Endodermal cell (in vitro differentiated cells): Measurements from ENCODE around the gene SFMBT2. TPM values are rescaled to one million over a fixed set of nuclear protein-coding genes. Genes with fewer than 3 reads are reported as not detected.

ENCODE experiments used
- DNase-seq: peaks from one replicate; pipeline ENCODE4 v3.0.0-alpha.2; 2017
- H3K27ac ChIP-seq: 2 replicates; pipeline ENCODE4 v1.5.1; 2013; ENCODE audit warnings: mild to moderate bottlenecking, low read depth, low read length, moderate library complexity
- H3K27me3 ChIP-seq: 2 replicates; pipeline ENCODE4 v1.6.1; 2013; ENCODE audit warnings: mild to moderate bottlenecking, low read length, moderate library complexity; ENCODE audit not compliant: insufficient read depth, control insufficient read depth, poor library complexity, severe bottlenecking
- H3K36me3 ChIP-seq: 2 replicates; pipeline ENCODE4 v1.7.0; 2013; ENCODE audit warnings: mild to moderate bottlenecking, low read length, moderate library complexity; ENCODE audit not compliant: control insufficient read depth, insufficient read depth
- H3K4me1 ChIP-seq: one replicate; pipeline ENCODE4 v1.7.0; 2013; ENCODE audit warnings: low read length; ENCODE audit not compliant: control insufficient read depth, insufficient read depth
- H3K4me3 ChIP-seq: 2 replicates; pipeline ENCODE4 v1.5.1; 2013; ENCODE audit warnings: mild to moderate bottlenecking, low read length, moderate library complexity
- H3K9ac ChIP-seq: 2 replicates; pipeline ENCODE4 v1.6.1; 2013; ENCODE audit warnings: mild to moderate bottlenecking, low read length, moderate library complexity; ENCODE audit not compliant: poor library complexity, severe bottlenecking; ENCODE audit errors: extremely low read depth
- H3K9me3 ChIP-seq: 2 replicates; pipeline ENCODE4 v1.6.1; 2013; ENCODE audit warnings: mild to moderate bottlenecking, low read length, moderate library complexity; ENCODE audit not compliant: control insufficient read depth
- H3K27ac Mint-ChIP-seq: 2 replicates; pipeline ENCODE4 v1.8.0; 2020; ENCODE audit warnings: mixed read lengths
- H3K27me3 Mint-ChIP-seq: 2 replicates; pipeline ENCODE4 v1.8.0; 2021; ENCODE audit warnings: mild to moderate bottlenecking, mixed read lengths; ENCODE audit not compliant: insufficient read depth
- H3K36me3 Mint-ChIP-seq: 2 replicates; pipeline ENCODE4 v1.8.0; 2020; ENCODE audit warnings: low read depth, mixed read lengths
- H3K4me1 Mint-ChIP-seq: 2 replicates; pipeline ENCODE4 v1.8.0; 2020; ENCODE audit warnings: mixed read lengths
- H3K4me3 Mint-ChIP-seq: 2 replicates; pipeline ENCODE4 v1.8.0; 2020; ENCODE audit warnings: mild to moderate bottlenecking, moderate library complexity, mixed read lengths
- H3K9me3 Mint-ChIP-seq: 2 replicates; pipeline ENCODE4 v1.8.0; 2020; ENCODE audit warnings: mild to moderate bottlenecking, mixed read lengths
- WGBS, 2 experiments: methylation state at CpG; one replicate each; pipeline versions ENCODE4 v1.1.5 to v1.1.7; 2013; ENCODE audit warnings: missing lambda C conversion rate in 2 of 2, mixed read lengths in 1 of 2; ENCODE audit not compliant: insufficient coverage in 1 of 2, insufficient read length in 1 of 2; 5-methylcytosine and 5-hydroxymethylcytosine counted together
- total RNA-seq, 2 donors: library from RNA; stranded (reverse); fragmentation: NEBNext Ultra II Directional in 1 of 2; extraction: Animal tissue kit (Norgen Biotek cat#: 25700) in 1 of 2; gene quantifications; 2 replicates in 1 of 2; 3 replicates in 1 of 2; pipeline ENCODE4 v1.2.1, GENCODE V29; 2021
- TF ChIP-seq, protein P1 (sequence below): fragments of 200-600 bp; sonication (generic); conservative IDR thresholded peaks from 2 replicates; pipeline ENCODE4 v1.5.0; 2021; ENCODE audit warnings: antibody characterized with exemption, mild to moderate bottlenecking

Gene SFMBT2
- total RNA-seq, 2 donors from 2014 or later: 3.9 to 5.3 TPM

DNA sequence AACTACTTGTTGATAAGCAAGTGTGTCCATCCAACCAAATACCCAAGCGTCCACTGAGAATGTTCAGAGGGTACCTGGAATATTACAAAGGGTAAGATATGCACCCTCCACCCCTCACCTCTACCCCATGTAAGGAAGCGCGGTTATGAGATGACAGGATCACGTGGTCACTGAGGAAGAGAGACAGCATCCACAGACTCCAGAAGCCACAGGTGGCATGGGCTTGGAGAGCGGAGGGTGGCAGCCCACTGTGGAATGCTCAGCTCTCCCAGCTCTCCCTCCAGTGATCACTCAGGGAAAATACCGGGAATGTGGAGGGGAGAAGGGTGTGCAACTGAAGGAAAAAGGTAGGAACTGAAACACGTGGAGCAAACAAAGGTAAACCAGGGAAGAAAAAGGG lies 25.7 kb downstream of the SFMBT2 start:
- no peak overlapping the region for H3K27ac ChIP-seq
- no peaks in the 10 kb centered on the region for H3K27me3 Mint-ChIP-seq
- H3K9me3 ChIP-seq: no peaks in the 10 kb centered on the region
- H3K9me3 Mint-ChIP-seq: no peaks in the 10 kb centered on the region
- H3K27me3 ChIP-seq: no peaks in the 10 kb centered on the region
- peaks cover 6% of the 10 kb centered on the region for H3K36me3 Mint-ChIP-seq
- peaks cover 2% of the 10 kb centered on the region for H3K4me1 Mint-ChIP-seq
- H3K4me3 ChIP-seq: no peak overlapping the region
- H3K4me1 ChIP-seq: no peaks in the 10 kb centered on the region
- no peak overlapping the region for H3K4me3 Mint-ChIP-seq
- 81 to 100% methylated on average over 1 to 7 of the region's 7 CpGs for WGBS, 2 experiments
- TF ChIP-seq, protein P1, sequence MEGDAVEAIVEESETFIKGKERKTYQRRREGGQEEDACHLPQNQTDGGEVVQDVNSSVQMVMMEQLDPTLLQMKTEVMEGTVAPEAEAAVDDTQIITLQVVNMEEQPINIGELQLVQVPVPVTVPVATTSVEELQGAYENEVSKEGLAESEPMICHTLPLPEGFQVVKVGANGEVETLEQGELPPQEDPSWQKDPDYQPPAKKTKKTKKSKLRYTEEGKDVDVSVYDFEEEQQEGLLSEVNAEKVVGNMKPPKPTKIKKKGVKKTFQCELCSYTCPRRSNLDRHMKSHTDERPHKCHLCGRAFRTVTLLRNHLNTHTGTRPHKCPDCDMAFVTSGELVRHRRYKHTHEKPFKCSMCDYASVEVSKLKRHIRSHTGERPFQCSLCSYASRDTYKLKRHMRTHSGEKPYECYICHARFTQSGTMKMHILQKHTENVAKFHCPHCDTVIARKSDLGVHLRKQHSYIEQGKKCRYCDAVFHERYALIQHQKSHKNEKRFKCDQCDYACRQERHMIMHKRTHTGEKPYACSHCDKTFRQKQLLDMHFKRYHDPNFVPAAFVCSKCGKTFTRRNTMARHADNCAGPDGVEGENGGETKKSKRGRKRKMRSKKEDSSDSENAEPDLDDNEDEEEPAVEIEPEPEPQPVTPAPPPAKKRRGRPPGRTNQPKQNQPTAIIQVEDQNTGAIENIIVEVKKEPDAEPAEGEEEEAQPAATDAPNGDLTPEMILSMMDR: no peak
- no peak overlapping the region for H3K9ac ChIP-seq
- no peaks in the 10 kb centered on the region for H3K36me3 ChIP-seq
- H3K27ac Mint-ChIP-seq: no peak overlapping the region
- no peak for DNase-seq

GRCh38 chr10:7383442-7383841 lies 27.4 kb downstream of the SFMBT2 start:
- H3K36me3 ChIP-seq: no peaks in the 10 kb centered on the region
- no peak overlapping the region for H3K9ac ChIP-seq
- H3K27me3 ChIP-seq: no peaks in the 10 kb centered on the region
- no peak overlapping the region for H3K4me3 Mint-ChIP-seq
- H3K27ac Mint-ChIP-seq: no peak overlapping the region
- H3K4me1 Mint-ChIP-seq: no peaks in the 10 kb centered on the region
- TF ChIP-seq, protein P1: no peak
- no peak overlapping the region for H3K4me3 ChIP-seq
- no peaks in the 10 kb centered on the region for H3K4me1 ChIP-seq
- no peaks in the 10 kb centered on the region for H3K9me3 Mint-ChIP-seq
- no peaks in the 10 kb centered on the region for H3K9me3 ChIP-seq
- peaks cover 9% of the 10 kb centered on the region for H3K36me3 Mint-ChIP-seq
- no peak overlapping the region for H3K27ac ChIP-seq
- no peak for DNase-seq
- H3K27me3 Mint-ChIP-seq: no peaks in the 10 kb centered on the region
- WGBS, 2 experiments: 88 to 94% methylated on average over 7 of the region's 7 CpGs

GRCh38 chr10:7380704-7381241 lies 30.1 kb downstream of the SFMBT2 start:
- no peak overlapping the region for H3K4me3 ChIP-seq
- no peaks in the 10 kb centered on the region for H3K27me3 Mint-ChIP-seq
- no peaks in the 10 kb centered on the region for H3K4me1 Mint-ChIP-seq
- DNase-seq: no peak
- peaks cover 7% of the 10 kb centered on the region for H3K36me3 ChIP-seq
- peaks cover 6% of the 10 kb centered on the region for H3K9me3 Mint-ChIP-seq
- no peak overlapping the region for H3K27ac ChIP-seq
- no peak overlapping the region for H3K27ac Mint-ChIP-seq
- no peaks in the 10 kb centered on the region for H3K9me3 ChIP-seq
- peaks cover 22% of the 10 kb centered on the region for H3K36me3 Mint-ChIP-seq
- no peaks in the 10 kb centered on the region for H3K4me1 ChIP-seq
- 92 to 96% methylated on average over 4 to 5 of the region's 5 CpGs for WGBS, 2 experiments
- H3K27me3 ChIP-seq: no peaks in the 10 kb centered on the region
- H3K9ac ChIP-seq: no peak overlapping the region
- H3K4me3 Mint-ChIP-seq: no peak overlapping the region
- TF ChIP-seq, protein P1: no peak
